AG08396 (cell line): ENCODE results near the gene EVI5L.
A peak's percentile ranks its signal among the peaks of the same experiment; 100 is the strongest.

Source experiments
- DNase-seq: peaks from one replicate; pipeline ENCODE4 v3.0.0; 2012; ENCODE audit warnings: low spot score, mixed read lengths

EVI5L gene

DNA sequence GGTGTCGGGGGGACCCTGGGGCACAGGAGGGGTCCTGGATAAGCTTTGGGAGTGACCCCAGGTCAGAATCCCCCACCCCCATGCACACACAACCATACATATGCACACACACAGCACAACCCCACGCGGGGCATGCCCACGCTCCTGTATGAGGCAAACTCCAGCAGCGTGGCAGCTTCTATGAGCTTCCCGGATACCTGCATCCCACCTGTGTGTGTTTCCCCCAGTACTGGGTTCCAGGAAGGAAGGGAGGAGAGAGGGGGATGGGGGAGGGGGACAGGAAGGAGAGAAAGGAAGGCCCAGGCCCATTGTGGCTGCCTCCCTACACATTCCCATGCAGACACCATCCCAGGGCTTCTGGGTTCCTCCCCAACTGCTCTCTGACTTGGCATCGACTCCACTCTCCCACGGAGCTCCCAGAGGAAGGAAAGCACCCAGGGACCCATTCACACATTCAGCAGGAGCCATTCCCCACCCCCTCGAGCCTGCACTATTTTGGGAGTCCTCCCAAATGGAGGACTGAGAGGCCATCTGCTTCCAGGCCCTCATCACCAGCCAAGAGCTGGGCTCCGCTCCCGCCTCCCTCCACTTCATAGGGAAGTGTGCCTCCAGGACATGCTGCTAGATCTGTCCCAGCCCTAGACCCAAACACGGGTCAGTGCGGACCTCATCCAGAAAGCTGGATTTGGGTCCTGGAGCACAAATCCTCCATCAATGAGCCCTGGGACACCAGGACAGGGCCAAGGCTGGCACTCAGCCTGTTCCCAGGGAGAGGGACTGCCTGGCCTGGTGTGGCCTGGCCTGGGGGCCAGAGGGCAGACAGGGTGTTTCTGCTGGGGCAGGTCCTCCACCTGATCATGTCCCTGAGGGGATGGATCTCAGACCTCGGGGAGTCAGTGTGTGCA is 30.9 kb downstream of the EVI5L start:
- DNase-seq = no peak

GRCh38 chr19:7861619-7862412 is 31.8 kb downstream of the EVI5L start:
- DNase-seq = no peak

GRCh38 chr19:7862413-7862951 is 32.5 kb downstream of the EVI5L start:
- peak; percentile 83 for DNase-seq

GRCh38 chr19:7863157-7863970 is 33.3 kb downstream of the EVI5L start:
- no peak for DNase-seq

DNA sequence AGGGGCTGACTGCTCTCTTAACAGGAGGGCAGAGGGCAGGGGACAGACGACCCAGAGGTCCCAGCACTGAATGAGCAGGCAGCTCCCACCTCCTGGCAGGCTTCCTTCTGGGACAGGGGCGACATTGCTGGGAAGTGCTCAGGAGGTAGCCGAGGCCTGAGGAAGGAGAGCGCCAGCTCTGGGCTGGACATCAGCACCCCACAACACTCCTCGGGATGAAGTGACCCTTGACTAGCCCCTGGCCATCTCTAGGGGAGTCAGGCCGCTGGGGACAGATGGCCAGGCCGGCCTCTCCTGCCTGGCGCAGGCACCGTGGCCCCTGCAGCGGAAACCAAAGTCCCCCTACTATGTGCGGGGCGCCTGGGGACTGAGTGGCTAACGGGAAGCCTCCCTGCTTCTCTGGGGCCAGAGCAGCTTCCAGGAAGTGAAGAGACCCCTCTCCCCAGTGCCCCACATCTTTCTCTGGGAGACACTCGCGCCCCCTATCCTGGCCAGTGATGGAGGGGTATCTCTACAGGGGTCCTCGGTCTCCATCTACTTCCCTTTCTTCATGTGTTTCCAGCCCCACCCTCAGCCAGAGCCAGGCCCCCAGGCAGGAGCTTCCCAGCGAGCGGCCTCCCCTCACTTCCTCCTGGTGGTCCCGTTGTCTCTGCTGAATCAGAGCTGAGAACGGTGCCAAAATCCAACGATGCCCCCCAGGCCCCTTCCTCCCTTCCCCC is 34.1 kb downstream of the EVI5L start:
- DNase-seq = no peak

- DNase-seq = no peak
Measured at GRCh38 chr19:7864690-7865074, 34.7 kb downstream of the EVI5L start.

GRCh38 chr19:7865262-7865911 is 35.4 kb downstream of the EVI5L start:
- no peak for DNase-seq

GRCh38 chr19:7866399-7867091 is 36.5 kb downstream of the EVI5L start:
- no peak for DNase-seq

DNA sequence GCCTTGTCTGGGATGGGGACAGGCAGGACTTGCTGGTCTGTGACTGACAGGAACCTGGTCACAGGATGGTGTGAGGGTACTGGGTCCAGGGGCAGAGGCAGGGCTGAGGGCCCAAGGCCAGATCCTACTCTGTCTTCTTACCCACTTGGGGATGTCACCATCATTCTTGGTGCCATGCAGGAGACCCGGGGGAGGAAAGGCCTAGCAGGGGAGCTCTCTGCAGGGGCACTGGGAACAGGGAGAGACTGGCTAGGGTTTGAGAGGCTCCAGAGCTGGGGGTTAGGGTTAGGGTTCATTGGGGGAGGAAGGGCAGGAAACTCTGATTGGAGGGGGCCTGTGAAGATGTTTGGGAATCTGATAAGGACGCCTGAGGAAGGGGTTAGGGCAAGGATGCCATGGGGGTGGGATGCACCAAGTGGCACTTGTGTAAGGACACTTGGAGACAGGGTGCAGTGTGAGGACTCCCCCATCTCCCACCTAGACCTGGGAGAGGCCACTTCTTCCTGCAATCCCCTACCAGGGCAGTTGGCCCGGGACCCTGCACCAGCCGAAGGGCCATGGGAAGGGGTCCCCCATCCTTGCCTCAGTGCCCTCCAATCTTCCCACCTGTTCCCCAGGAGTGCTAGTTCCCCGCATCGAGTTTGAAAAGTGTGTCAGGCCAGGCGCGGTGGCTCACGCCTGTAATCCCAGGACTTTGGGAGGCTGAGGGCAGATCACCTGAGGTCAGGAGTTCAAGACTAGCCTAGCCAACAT is 37.2 kb downstream of the EVI5L start:
- DNase-seq = no peak

DNA sequence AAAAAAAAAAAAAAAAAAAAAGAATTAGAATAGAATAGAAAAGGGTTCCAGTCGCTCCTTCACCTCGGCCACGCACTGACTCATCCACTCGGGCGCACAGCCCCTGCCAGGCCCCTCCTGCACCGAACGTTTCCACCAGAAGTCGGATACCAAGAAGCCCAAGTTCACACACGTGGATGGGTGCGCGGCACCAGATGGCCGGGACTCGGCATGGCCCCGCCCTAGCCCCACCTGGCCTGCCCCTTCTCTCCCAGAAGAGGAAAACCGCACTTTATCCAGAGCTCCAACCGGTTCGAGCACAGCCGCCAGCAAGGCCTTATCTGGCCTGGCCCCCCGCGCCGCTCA is 38.3 kb downstream of the EVI5L start:
- no peak for DNase-seq

GRCh38 chr19:7868671-7869452 is 38.8 kb downstream of the EVI5L start:
- DNase-seq = peak; percentile 88

GRCh38 chr19:7869453-7869909 is 39.5 kb downstream of the EVI5L start:
- DNase-seq = peak; percentile 77

GRCh38 chr19:7869910-7870511 is 40.0 kb downstream of the EVI5L start:
- no peak for DNase-seq

GRCh38 chr19:7870571-7871436 is 40.8 kb downstream of the EVI5L start:
- no peak for DNase-seq

- peak; percentile 95 for DNase-seq
Measured at GRCh38 chr19:7871437-7872305, 41.7 kb downstream of the EVI5L start.
